ENCODE data around the gene DGKI.

- no peak for TF ChIP-seq CTCF (IDR thresholded peaks at IDR 0.05)
- TF ChIP-seq EZH2 (IDR thresholded peaks at IDR 0.05; ENCODE audit: borderline replicate concordance, insufficient read depth, low read depth, low read length, poor library complexity, severe bottlenecking), result no peak
These were observed 483.1 kb downstream of the DGKI start for GRCh38 chr7:137363683-137364082.

Data from B cell (primary cell).